GM12878 (cell line): Measurements from ENCODE around the gene MAST2. TPM values are rescaled to one million over a fixed set of nuclear protein-coding genes. Genes with fewer than 3 reads are reported as not detected.

Source experiments
- ATAC-seq: fragments of 200-7000 bp; cut with Tn5 transposase; 3 replicates; pipeline ENCODE4 v1.9.1; 2020; ENCODE audit warnings: mild to moderate bottlenecking, moderate library complexity
- BruUV-seq: library from RNA; stranded (reverse); fragments of 400-500 nt; replicated peaks from 2 replicates; lab custom pipeline; 2021; lab: Mats Ljungman, UMichigan
- CTCF ChIA-PET: fragments of 300-600 bp; sonication (Branson Sonifier 250); formaldehyde crosslinking; extraction: SDS; loops from one replicate; lab custom pipeline; 2021; ENCODE audit warnings: inconsistent platforms; lab: Yijun Ruan, JAX
- POLR2A ChIA-PET: fragments of 350-600 bp; formaldehyde crosslinking; extraction: SDS; loops from one replicate; lab custom pipeline; 2021; ENCODE audit warnings: inconsistent platforms; lab: Charles Lee
- RAD21 ChIA-PET: fragments of 300-600 bp; sonication (Branson Sonifier 250); formaldehyde crosslinking; loops from one replicate; lab custom pipeline; 2023; ENCODE audit warnings: antibody characterized with exemption; ENCODE audit not compliant: unreplicated experiment; lab: Charles Lee
- SMC1A ChIA-PET: fragments of 300-600 bp; sonication (Branson Sonifier 250); formaldehyde crosslinking; loops from one replicate; lab custom pipeline; 2023; ENCODE audit not compliant: unreplicated experiment, uncharacterized antibody; lab: Charles Lee
- DNase-seq: peaks from one replicate; pipeline ENCODE4 v3.0.0-alpha.2; 2011; ENCODE audit warnings: low read depth, low spot score
- FAIRE-seq: peaks from 3 replicates; lab custom pipeline; 2011; peaks lifted over from hg19 to GRCh38; lab: Jason Lieb, UNC
- H2AFZ ChIP-seq: 2 replicates; pipeline ENCODE4 v1.6.0; 2011; ENCODE audit warnings: low read depth, low read length, control low read depth; ENCODE audit not compliant: control insufficient read depth
- H3K27ac ChIP-seq: 2 replicates; pipeline ENCODE4 v1.5.1; 2011; ENCODE audit warnings: control low read depth; ENCODE audit not compliant: control insufficient read depth, insufficient read depth
- H3K27me3 ChIP-seq, 2 experiments: replicated peaks in 1 of 2; 2 replicates each; pipeline versions ENCODE4 v1.6.0 to v1.6.1; 2011; ENCODE audit warnings: low read length in 1 of 2; ENCODE audit not compliant: control insufficient read depth in 2 of 2, insufficient read depth in 2 of 2
- H3K36me3 ChIP-seq, 2 experiments: 2 replicates each; pipeline ENCODE4 v1.5.1; 2011; ENCODE audit warnings: low read length in 1 of 2; ENCODE audit not compliant: control insufficient read depth in 2 of 2, insufficient read depth in 2 of 2
- H3K4me1 ChIP-seq: 2 replicates; pipeline ENCODE4 v1.6.1; 2011; ENCODE audit warnings: mild to moderate bottlenecking, low read length, moderate library complexity, mixed read lengths; ENCODE audit not compliant: control insufficient read depth, insufficient read depth
- H3K4me2 ChIP-seq: 2 replicates; pipeline ENCODE4 v1.6.0; 2011; ENCODE audit warnings: control low read depth; ENCODE audit not compliant: control insufficient read depth, insufficient read depth
- H3K4me3 ChIP-seq: fragments of 200-600 bp; sonication (generic); 2 replicates; pipeline ENCODE4 v1.5.1; 2016
- H3K79me2 ChIP-seq: 2 replicates; pipeline ENCODE4 v1.6.0; 2011; ENCODE audit warnings: low read length; ENCODE audit not compliant: control insufficient read depth, insufficient read depth
- H3K9ac ChIP-seq: 2 replicates; pipeline ENCODE4 v1.8.0; 2011; ENCODE audit warnings: low read length, control low read depth, mixed read lengths; ENCODE audit not compliant: control insufficient read depth, insufficient read depth
- H3K9me3 ChIP-seq: replicated peaks from 3 replicates; pipeline ENCODE4 v1.5.1; 2011; ENCODE audit warnings: mild to moderate bottlenecking, low read length; ENCODE audit not compliant: control insufficient read depth, insufficient read depth
- H4K20me1 ChIP-seq: 2 replicates; pipeline ENCODE4 v1.6.0; 2011; ENCODE audit not compliant: control insufficient read depth, insufficient read depth
- ATF2 ChIP-seq: IDR thresholded peaks from 2 replicates; pipeline ENCODE4 v1.6.1; 2012; ENCODE audit warnings: low read length, inconsistent platforms
- ATF7 ChIP-seq: fragments of 450-650 bp; IDR thresholded peaks from 2 replicates; pipeline ENCODE4 v1.6.1; 2016; ENCODE audit warnings: low read depth, mild to moderate bottlenecking
- CBX5 ChIP-seq: sonication (generic); IDR thresholded peaks from 2 replicates; pipeline ENCODE4 v1.6.1; 2016; ENCODE audit warnings: low read depth, moderate library complexity, mild to moderate bottlenecking, inconsistent platforms
- CHD4 ChIP-seq: fragments of 200-600 bp; sonication (generic); IDR thresholded peaks from 2 replicates; pipeline ENCODE4 v1.6.1; 2016; ENCODE audit warnings: mild to moderate bottlenecking
- GABPA ChIP-seq: IDR thresholded peaks from 2 replicates; pipeline ENCODE4 v1.6.1; 2014; ENCODE audit warnings: antibody characterized with exemption, low read depth, mild to moderate bottlenecking, inconsistent platforms
- IRF3 ChIP-seq: fragments of 450-650 bp; IDR thresholded peaks from 2 replicates; pipeline ENCODE4 v1.6.1; 2014; ENCODE audit warnings: mild to moderate bottlenecking
- JUND ChIP-seq: IDR thresholded peaks from 2 replicates; pipeline ENCODE4 v1.6.1; 2012; ENCODE audit warnings: low read depth, mild to moderate bottlenecking, low read length, improper control_type of control experiment, moderate library complexity
- KDM1A ChIP-seq: fragments of 200-600 bp; sonication (generic); IDR thresholded peaks from 2 replicates; pipeline ENCODE4 v1.6.1; 2016; ENCODE audit warnings: borderline replicate concordance
- MTA2 ChIP-seq: fragments of 450-650 bp; IDR thresholded peaks from 2 replicates; pipeline ENCODE4 v1.6.1; 2016; ENCODE audit warnings: low read depth, mild to moderate bottlenecking, moderate library complexity
- NFYB ChIP-seq: IDR thresholded peaks from 2 replicates; pipeline ENCODE4 v1.6.1; 2011; ENCODE audit warnings: low read depth, mild to moderate bottlenecking, low read length, improper control_type of control experiment, moderate library complexity; ENCODE audit not compliant: insufficient read depth
- POLR2AphosphoS5 ChIP-seq: IDR thresholded peaks from 2 replicates; pipeline ENCODE4 v1.6.1; 2011; ENCODE audit warnings: mild to moderate bottlenecking, low read length, inconsistent platforms
- RAD51 ChIP-seq: fragments of 450-650 bp; IDR thresholded peaks from 2 replicates; pipeline ENCODE4 v1.6.1; 2016; ENCODE audit warnings: moderate library complexity, mild to moderate bottlenecking, inconsistent platforms
- SREBF2 ChIP-seq: IDR thresholded peaks from 2 replicates; pipeline ENCODE4 v1.6.1; 2012; ENCODE audit warnings: mild to moderate bottlenecking, low read length
- STAT3 ChIP-seq: IDR thresholded peaks from 2 replicates; pipeline ENCODE4 v1.6.1; 2011; ENCODE audit warnings: low read depth, low read length, improper control_type of control experiment
- SUPT20H ChIP-seq: IDR thresholded peaks from 2 replicates; pipeline ENCODE4 v1.6.1; 2011; ENCODE audit warnings: low read depth, mild to moderate bottlenecking, low read length, moderate library complexity, borderline replicate concordance; ENCODE audit not compliant: control insufficient read depth
- ZBED1 ChIP-seq: IDR thresholded peaks from 2 replicates; pipeline ENCODE4 v1.6.1; 2016; ENCODE audit warnings: borderline replicate concordance
- ZNF24 ChIP-seq: fragments of 450-650 bp; IDR thresholded peaks from 2 replicates; pipeline ENCODE4 v1.6.1; 2017; ENCODE audit warnings: antibody characterized with exemption, mild to moderate bottlenecking
- WGBS: methylation state at CpG from one replicate; pipeline ENCODE4 v1.1.6; 2016; ENCODE audit warnings: low lambda C conversion rate; ENCODE audit not compliant: insufficient replicate concordance, insufficient coverage; ENCODE audit errors: missing lambda C conversion rate; 5-methylcytosine and 5-hydroxymethylcytosine counted together
- in situ Hi-C: fragments of 300-500 bp; cut with MboI; formaldehyde crosslinking; loops from 9 replicates; pipeline ENCODE4 v1.14.3; 2018; ENCODE audit warnings: mixed read lengths
- intact Hi-C: fragments of 100-400 bp; cut with micrococcal nuclease; formaldehyde crosslinking; loops from one replicate; pipeline ENCODE4 v1.14.2; 2022; ENCODE audit not compliant: unreplicated experiment
- polyA plus RNA-seq, 11 experiments: library from polyadenylated mRNA; depleted of rRNA in 4 of 11; unstranded in 6 of 11; stranded (reverse) in 5 of 11; fragments of >200 nt; fragmentation: Nextera tagmentation in 4 of 11; fragmentation: Illumina TruSeq in 1 of 11; extraction: Ambion mirVana in 4 of 11; extraction: Trizol in 1 of 11; gene quantifications; 1 replicate in 1 of 11; 2 replicates in 10 of 11; pipeline versions ENCODE4 v1.2.1 to v1.2.3, GENCODE V29; 2011 to 2016; ENCODE audit warnings: inconsistent platforms in 2 of 11, missing spikeins in 2 of 11, low read depth in 1 of 11
- total RNA-seq, 4 experiments: library from RNA; depleted of rRNA in 3 of 4; stranded (reverse); fragments of >200 nt in 3 of 4; fragmentation: Illumina TruSeq in 1 of 4; extraction: Trizol in 1 of 4; gene quantifications; 2 replicates each; pipeline versions ENCODE4 v1.2.1 to v1.2.3, GENCODE V29; 2013 to 2021

The MAST2 gene
- total and polyA plus RNA-seq, 10 of the 15 experiments (the other 5 are each of a cell fraction or from before 2014, with no cell fraction given), result 1.0 to 28.7 (median 13.8) TPM

GRCh38 chr1:46064708-46065107 lies 261.3 kb downstream of the MAST2 start:
- POLR2A ChIA-PET, result interaction anchor here (0.7 to 2.7 kb wide), 5 partner anchors 23 to 70 kb away, joined by 3 to 8 read pairs (median 4); partner anchors contain the start of gene PIK3R3
- peaks cover 9% of the 10 kb centered on the region for H3K4me1 ChIP-seq
- FAIRE-seq, result no peak
- ATAC-seq, result no peak
- in situ Hi-C loops, result no loop called here
- no peaks in the 10 kb centered on the region for H3K9me3 ChIP-seq
- SMC1A ChIA-PET, result interaction anchor here (0.7 to 6.3 kb wide), 12 partner anchors 10 to 119 kb away, joined by 3 to 43 read pairs (median 4); partner anchors contain the start of gene PIK3R3
- H2AFZ ChIP-seq, result no peak overlapping the region
- intact Hi-C loops, result loop anchor here (5.0 kb wide), 1 partner anchor 68 kb away; the partner anchor contains the start of gene PIK3R3
- RAD21 ChIA-PET, result interaction anchor here (0.9 to 4.0 kb wide), 8 partner anchors 20 to 96 kb away, joined by 3 to 20 read pairs (median 6); no protein-coding TSS in a partner anchor
- no peaks in the 10 kb centered on the region for H3K79me2 ChIP-seq
- TF ChIP-seq NFYB (no peak), KDM1A (no peak), SUPT20H (no peak), CBX5 (no peak)
- CTCF ChIA-PET, result interaction anchor here (0.6 to 1.5 kb wide), 6 partner anchors 10 to 159 kb away, joined by 3 to 10 read pairs (median 4); no protein-coding TSS in a partner anchor
- WGBS, result 96% methylated on average over 1 of the region's 1 CpG
- no peak overlapping the region for H3K27ac ChIP-seq
- H3K4me3 ChIP-seq, result no peak overlapping the region
- no peaks in the 10 kb centered on the region for H4K20me1 ChIP-seq
- H3K4me2 ChIP-seq, result no peak overlapping the region
- no peak overlapping the region for H3K9ac ChIP-seq
- no peaks in the 10 kb centered on the region for H3K27me3 ChIP-seq
- H3K36me3 ChIP-seq, result peaks cover 3 to 11% of the 10 kb centered on the region in 2 experiments
- no TSS peak for BruUV-seq
- no peak for DNase-seq

- Histone ChIP-seq H3K4me3 (no peak overlapping the region), H3K4me2 (no peak overlapping the region), H3K9me3 (no peaks in the 10 kb centered on the region), H2AFZ (peak overlapping the region; percentile 35), H3K27me3 (no peaks in the 10 kb centered on the region), H4K20me1 (no peaks in the 10 kb centered on the region), H3K79me2 (no peaks in the 10 kb centered on the region), H3K4me1 (peaks cover 9% of the 10 kb centered on the region), H3K36me3 (peaks cover 3 to 14% of the 10 kb centered on the region in 2 experiments), H3K27ac (no peak overlapping the region), H3K9ac (no peak overlapping the region)
- in situ Hi-C loops (no loop called here), intact Hi-C loops (no loop called here)
- ChIA-PET RAD21 (interaction anchor here (0.9 to 4.0 kb wide), 7 partner anchors 19 to 95 kb away, joined by 3 to 20 read pairs (median 5); no protein-coding TSS in a partner anchor), CTCF (interaction anchor here (1.0 to 1.5 kb wide), 5 partner anchors 10 to 158 kb away, joined by 3 to 10 read pairs (median 5); no protein-coding TSS in a partner anchor), SMC1A (interaction anchor here (0.7 to 6.3 kb wide), 11 partner anchors 9 to 118 kb away, joined by 3 to 43 read pairs (median 5); partner anchors contain the start of gene PIK3R3), POLR2A (interaction anchor here (0.7 to 1.6 kb wide), 3 partner anchors 24 to 67 kb away, joined by 3 to 5 read pairs (median 3); partner anchors contain the start of gene PIK3R3)
- FAIRE-seq (peak; percentile 44), ATAC-seq (peak; percentile 65), DNase-seq (no peak)
- BruUV-seq, result no TSS peak
- TF ChIP-seq STAT3 (no peak), IRF3 (no peak), ZBED1 (no peak), JUND (no peak), POLR2AphosphoS5 (no peak), MTA2 (no peak), GABPA (no peak), NFYB (peak; percentile 83), ATF2 (no peak), RAD51 (peak; percentile 87), ZNF24 (no peak), ATF7 (no peak), SREBF2 (no peak), CHD4 (no peak)
These were observed 262.0 kb downstream of the MAST2 start for GRCh38 chr1:46065405-46065804.
